Ovary (tissue), 3 donors: ENCODE results near the gene POM121L2.

Source experiments
- EP300 ChIP-seq: sonication (generic); formaldehyde crosslinking; IDR thresholded peaks from one replicate; pipeline ENCODE4 v1.6.1; 2017; ENCODE audit warnings: antibody characterized with exemption
- TF ChIP-seq, protein P1 (sequence below), 3 donors: fragments of 450-650 bp in 2 of 3; fragments of 200-600 bp in 1 of 3; IDR thresholded peaks; one replicate each; pipeline versions ENCODE4 v1.5.1 to v1.8.0; 2016 to 2022; ENCODE audit warnings: antibody characterized with exemption in 3 of 3, mild to moderate bottlenecking in 1 of 3
- donor health status: DM: no; HTN: no; CAD: no.

DNA sequence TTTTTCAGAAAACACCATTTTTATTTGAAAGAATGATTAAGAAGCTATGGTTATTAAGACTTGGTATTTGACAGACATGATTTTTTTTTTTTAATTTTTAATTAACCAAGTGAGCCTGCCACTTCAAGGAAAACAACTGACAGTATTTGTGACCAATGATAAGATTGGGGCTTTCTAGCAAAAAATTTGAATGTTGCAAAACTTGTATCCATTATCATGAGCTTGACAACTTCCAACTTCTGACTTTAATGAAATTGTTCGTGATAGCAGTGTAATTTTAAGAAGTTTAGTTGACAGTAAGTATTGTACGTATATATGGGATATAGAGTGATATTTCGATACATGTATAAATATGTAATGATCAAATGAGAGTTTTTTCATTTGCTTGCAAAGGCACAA lies 21.6 kb upstream of the POM121L2 start:
- TF ChIP-seq, protein P1, sequence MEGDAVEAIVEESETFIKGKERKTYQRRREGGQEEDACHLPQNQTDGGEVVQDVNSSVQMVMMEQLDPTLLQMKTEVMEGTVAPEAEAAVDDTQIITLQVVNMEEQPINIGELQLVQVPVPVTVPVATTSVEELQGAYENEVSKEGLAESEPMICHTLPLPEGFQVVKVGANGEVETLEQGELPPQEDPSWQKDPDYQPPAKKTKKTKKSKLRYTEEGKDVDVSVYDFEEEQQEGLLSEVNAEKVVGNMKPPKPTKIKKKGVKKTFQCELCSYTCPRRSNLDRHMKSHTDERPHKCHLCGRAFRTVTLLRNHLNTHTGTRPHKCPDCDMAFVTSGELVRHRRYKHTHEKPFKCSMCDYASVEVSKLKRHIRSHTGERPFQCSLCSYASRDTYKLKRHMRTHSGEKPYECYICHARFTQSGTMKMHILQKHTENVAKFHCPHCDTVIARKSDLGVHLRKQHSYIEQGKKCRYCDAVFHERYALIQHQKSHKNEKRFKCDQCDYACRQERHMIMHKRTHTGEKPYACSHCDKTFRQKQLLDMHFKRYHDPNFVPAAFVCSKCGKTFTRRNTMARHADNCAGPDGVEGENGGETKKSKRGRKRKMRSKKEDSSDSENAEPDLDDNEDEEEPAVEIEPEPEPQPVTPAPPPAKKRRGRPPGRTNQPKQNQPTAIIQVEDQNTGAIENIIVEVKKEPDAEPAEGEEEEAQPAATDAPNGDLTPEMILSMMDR (IDR thresholded peaks at IDR 0.05): no peak
- TF ChIP-seq EP300: no peak
